ENCODE results near the gene PPFIA4. TPM values are rescaled to one million over a fixed set of nuclear protein-coding genes. Genes with fewer than 3 reads are reported as not detected.
A peak's percentile ranks its signal among the peaks of the same experiment; 100 is the strongest.

The PPFIA4 gene
- total RNA-seq, 1 donor from 2014 or later: 2.6 TPM

DNA sequence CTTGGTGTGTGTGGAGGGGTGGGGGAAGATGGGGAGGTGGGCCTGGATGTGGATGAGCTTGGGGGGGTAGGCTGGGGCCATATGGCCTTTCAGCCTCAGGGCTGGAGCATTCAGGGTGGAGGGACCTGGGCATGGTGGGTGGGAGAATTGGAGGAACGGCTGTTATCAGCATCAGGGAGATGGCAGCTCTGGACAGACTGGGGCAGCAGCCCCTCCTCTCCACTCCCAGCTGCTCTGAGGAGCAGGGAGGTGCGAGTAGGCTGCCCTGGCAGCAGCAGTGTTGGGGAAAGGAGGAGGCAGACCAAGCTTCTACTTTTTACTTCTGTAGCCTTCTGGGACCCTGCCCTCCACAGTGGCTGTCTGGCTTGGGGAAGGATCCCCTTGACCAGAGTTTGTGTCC is 10.2 kb downstream of the PPFIA4 start:
- no peak for DNase-seq (ENCODE audit: low read depth, low spot score)
- Mint-ChIP-seq H3K4me3 (no peak overlapping the region), H3K27ac (ENCODE audit: unreplicated experiment) (no peak overlapping the region)

DNA sequence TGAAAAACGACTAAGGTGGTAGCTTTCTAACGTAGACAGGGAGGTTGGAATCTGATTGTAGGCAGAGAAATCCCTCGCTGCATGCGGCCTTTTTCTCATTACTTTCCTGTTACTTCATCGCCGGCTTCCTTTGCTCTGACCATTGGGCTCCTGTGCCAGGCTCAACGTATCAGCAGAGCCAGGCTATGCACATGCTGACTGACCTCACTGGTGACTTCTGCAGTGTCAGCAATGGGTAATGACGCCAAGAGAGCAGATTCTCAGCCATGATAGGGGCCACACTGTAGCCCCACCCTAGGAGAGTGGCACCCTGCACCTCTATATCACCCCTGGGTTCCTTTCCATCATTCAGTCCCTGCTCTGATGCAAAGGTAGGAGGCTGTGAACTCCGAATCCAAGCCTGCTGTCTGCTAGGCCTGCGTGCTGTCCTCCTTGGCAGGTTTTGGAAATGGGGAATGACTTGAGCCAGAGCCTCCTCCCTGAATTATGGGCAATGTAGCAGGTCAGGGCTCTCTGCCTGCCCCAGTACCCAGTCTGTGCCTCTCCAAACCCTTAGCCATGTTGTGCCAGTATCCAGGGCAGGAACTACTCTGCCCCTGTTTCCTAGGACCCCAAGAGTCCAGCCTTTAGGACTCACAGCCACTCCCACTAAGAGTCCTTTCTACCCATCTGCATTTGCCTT is 11.4 kb downstream of the PPFIA4 start:
- Mint-ChIP-seq H3K36me3 (ENCODE audit: low read depth) (no peaks in the 10 kb centered on the region), H3K27ac (ENCODE audit: unreplicated experiment) (no peak overlapping the region), H3K4me3 (no peak overlapping the region), H3K4me1 (peaks cover 4% of the 10 kb centered on the region), H3K27me3 (ENCODE audit: low read depth) (peaks cover 2% of the 10 kb centered on the region), H3K9me3 (no peaks in the 10 kb centered on the region)
- no peak for DNase-seq (ENCODE audit: low read depth, low spot score)
- TF ChIP-seq, protein P1, sequence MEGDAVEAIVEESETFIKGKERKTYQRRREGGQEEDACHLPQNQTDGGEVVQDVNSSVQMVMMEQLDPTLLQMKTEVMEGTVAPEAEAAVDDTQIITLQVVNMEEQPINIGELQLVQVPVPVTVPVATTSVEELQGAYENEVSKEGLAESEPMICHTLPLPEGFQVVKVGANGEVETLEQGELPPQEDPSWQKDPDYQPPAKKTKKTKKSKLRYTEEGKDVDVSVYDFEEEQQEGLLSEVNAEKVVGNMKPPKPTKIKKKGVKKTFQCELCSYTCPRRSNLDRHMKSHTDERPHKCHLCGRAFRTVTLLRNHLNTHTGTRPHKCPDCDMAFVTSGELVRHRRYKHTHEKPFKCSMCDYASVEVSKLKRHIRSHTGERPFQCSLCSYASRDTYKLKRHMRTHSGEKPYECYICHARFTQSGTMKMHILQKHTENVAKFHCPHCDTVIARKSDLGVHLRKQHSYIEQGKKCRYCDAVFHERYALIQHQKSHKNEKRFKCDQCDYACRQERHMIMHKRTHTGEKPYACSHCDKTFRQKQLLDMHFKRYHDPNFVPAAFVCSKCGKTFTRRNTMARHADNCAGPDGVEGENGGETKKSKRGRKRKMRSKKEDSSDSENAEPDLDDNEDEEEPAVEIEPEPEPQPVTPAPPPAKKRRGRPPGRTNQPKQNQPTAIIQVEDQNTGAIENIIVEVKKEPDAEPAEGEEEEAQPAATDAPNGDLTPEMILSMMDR (conservative IDR thresholded peaks at IDR 0.05): no peak

More for the DNA sequence above, 10.2 kb downstream of the PPFIA4 start:
- TF ChIP-seq, protein P1 (conservative IDR thresholded peaks at IDR 0.05): no peak
- no peaks in the 10 kb centered on the region for H3K36me3 Mint-ChIP-seq (ENCODE audit: low read depth)
- H3K4me1 Mint-ChIP-seq: peaks cover 4% of the 10 kb centered on the region
- no peaks in the 10 kb centered on the region for H3K9me3 Mint-ChIP-seq
- peaks cover 3% of the 10 kb centered on the region for H3K27me3 Mint-ChIP-seq (ENCODE audit: low read depth)

DNA sequence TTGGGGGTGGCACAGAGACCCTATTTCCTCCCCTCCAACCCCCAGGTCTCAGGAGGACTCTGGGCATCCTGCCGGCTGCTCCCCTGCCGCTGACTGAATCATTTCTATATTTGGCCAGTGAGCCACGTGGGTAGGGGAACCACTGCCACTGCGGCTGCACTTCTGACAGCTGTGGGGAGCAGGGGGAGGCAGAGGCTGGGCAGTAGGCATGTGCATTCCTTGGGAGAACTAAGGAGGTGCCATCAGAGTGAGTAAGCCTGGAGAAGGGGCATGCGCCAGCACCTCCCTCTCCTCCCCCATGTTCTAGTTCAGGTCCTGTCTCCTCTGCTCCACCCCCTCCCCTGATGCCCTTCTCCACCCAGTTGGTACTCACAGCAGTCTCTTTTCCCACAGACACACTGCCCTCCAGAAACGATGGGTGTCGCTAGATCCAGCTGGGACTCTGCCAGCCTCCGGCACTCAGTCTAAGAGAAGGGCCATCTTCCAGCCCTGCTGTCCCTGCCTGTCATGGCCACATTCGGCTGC is 12.0 kb downstream of the PPFIA4 start:
- Mint-ChIP-seq H3K9me3 (no peaks in the 10 kb centered on the region), H3K27me3 (ENCODE audit: low read depth) (peaks cover 2% of the 10 kb centered on the region), H3K36me3 (ENCODE audit: low read depth) (no peaks in the 10 kb centered on the region), H3K4me3 (no peak overlapping the region), H3K27ac (ENCODE audit: unreplicated experiment) (no peak overlapping the region), H3K4me1 (peaks cover 4% of the 10 kb centered on the region)
- no peak for DNase-seq (ENCODE audit: low read depth, low spot score)
- TF ChIP-seq, protein P1 (conservative IDR thresholded peaks at IDR 0.05): no peak

DNA sequence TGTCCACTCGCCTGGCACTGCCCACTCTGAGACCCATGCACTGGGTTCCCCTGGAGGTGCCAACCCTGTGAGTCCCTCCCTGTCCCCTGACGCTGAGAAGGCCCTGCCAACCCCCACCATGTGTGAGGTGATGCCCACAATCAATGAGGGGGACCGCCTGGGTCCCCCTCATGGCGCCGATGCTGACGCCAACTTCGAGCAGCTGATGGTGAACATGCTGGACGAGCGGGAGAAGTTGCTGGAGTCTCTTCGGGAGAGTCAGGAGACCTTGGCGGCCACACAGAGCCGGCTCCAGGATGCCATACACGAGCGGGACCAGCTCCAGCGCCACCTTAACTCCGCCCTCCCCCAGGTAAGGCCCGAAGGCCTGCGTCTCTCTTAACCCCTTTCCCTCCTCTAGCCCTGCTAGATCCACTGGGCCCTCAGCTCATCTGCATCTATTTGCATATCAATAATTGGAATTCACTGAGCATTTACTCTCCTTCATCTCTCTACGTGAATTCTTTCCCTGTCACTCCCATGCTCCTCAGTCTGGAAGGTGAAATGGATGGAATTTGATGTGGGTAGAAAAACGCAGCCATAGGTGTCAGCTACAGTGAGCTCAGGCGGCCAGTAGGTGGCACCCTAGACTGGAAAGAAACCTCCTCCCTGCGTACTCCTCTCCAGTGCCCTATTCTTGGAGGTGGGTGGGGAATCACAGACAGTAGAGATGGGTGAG is 12.8 kb downstream of the PPFIA4 start:
- Mint-ChIP-seq H3K36me3 (ENCODE audit: low read depth) (no peaks in the 10 kb centered on the region), H3K27ac (ENCODE audit: unreplicated experiment) (no peak overlapping the region), H3K27me3 (ENCODE audit: low read depth) (peaks cover 2% of the 10 kb centered on the region), H3K4me1 (peaks cover 4% of the 10 kb centered on the region), H3K9me3 (no peaks in the 10 kb centered on the region), H3K4me3 (no peak overlapping the region)
- TF ChIP-seq, protein P1 (conservative IDR thresholded peaks at IDR 0.05): peak; percentile 94
- peak; percentile 76 for DNase-seq (ENCODE audit: low read depth, low spot score)

DNA sequence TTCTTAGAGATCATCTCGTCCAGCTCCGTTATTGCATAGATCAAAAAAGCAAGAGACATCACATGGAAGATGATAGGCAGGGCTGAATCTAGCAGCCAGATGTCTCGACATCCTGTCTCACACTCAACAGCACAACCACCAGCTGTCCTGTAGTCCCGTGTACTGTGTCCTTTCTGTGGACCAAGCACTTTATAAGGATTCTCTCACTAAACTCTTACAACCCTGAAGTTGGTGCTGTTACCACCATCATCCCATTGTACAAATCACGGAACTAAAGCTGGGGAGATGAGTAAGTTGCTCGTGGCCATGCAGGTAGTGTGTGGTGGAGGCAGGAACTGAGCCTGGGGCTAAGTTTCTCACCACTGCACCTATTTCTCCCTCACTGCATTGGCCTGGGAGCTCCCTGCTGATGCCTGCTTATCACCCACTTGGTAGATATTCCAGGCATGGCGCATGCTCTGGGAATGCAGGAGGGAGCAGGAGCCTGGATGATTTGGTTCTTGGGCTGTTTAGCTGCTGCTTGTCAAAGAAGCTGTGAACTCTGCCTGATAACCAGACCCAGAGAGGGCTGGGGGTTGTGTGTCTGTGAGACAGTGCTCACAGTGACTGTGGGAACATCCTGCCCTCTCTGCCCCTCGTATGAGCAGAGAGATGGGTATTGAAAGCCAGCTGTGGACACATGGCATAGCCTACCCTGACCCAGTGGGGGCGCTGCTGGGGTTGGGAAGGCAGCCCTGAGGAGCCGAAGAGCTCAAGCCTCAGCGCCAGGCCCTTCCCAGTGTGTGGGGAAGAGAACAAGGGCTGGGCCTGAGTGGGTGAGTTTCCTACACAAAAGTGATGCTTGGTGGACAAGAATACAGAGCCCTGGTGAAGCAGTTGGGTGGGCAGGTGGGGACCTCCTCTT is 13.6 kb downstream of the PPFIA4 start:
- peak; percentile 21 for DNase-seq (ENCODE audit: low read depth, low spot score)
- Mint-ChIP-seq H3K4me3 (no peak overlapping the region), H3K4me1 (peaks cover 5% of the 10 kb centered on the region), H3K36me3 (ENCODE audit: low read depth) (no peaks in the 10 kb centered on the region), H3K9me3 (no peaks in the 10 kb centered on the region), H3K27me3 (ENCODE audit: low read depth) (peaks cover 2% of the 10 kb centered on the region), H3K27ac (ENCODE audit: unreplicated experiment) (no peak overlapping the region)
- TF ChIP-seq, protein P1 (conservative IDR thresholded peaks at IDR 0.05): peak; percentile 27

Data from neural crest cell (in vitro differentiated cells).